Adrenal gland (tissue), 12 donors: ENCODE results near the gene ZNF837. TPM values are rescaled to one million over a fixed set of nuclear protein-coding genes. Genes with fewer than 3 reads are reported as not detected.

Experiments used
- DNase-seq, 7 donors: peaks; one replicate each; pipeline ENCODE4 v3.0.0-alpha.2; 2019 to 2020
- H3K27ac ChIP-seq, 5 donors: fragments of 200-600 bp; sonication (generic) in 4 of 5; 1 replicate in 3 of 5; 2 replicates in 2 of 5; pipeline versions ENCODE4 v1.5.1 to v1.8.0; 2016 to 2020; ENCODE audit warnings: mild to moderate bottlenecking in 1 of 5
- H3K27me3 ChIP-seq: fragments of 200-600 bp; 2 replicates; pipeline ENCODE4 v1.8.0; 2021
- H3K36me3 ChIP-seq, 2 donors: fragments of 200-600 bp; replicated peaks in 1 of 2; 1 replicate in 1 of 2; 2 replicates in 1 of 2; pipeline versions ENCODE4 v1.5.1 to v1.8.0; 2018 to 2022
- H3K4me1 ChIP-seq, 2 donors: fragments of 200-600 bp; replicated peaks in 1 of 2; 1 replicate in 1 of 2; 2 replicates in 1 of 2; pipeline versions ENCODE4 v1.5.1 to v1.8.0; 2018 to 2021
- H3K4me3 ChIP-seq, 4 donors: fragments of 200-600 bp; sonication (generic) in 3 of 4; one replicate each; pipeline ENCODE4 v1.5.1; 2016 to 2018
- H3K9me3 ChIP-seq, 3 donors: fragments of 200-600 bp; sonication (generic) in 1 of 3; replicated peaks in 1 of 3; 1 replicate in 2 of 3; 2 replicates in 1 of 3; pipeline versions ENCODE4 v1.5.1 to v1.8.0; 2016 to 2021
- POLR2A ChIP-seq, 2 donors: fragments of 450-650 bp; IDR thresholded peaks; one replicate each; pipeline ENCODE4 v1.6.1; 2017; ENCODE audit warnings: antibody characterized with exemption in 2 of 2, mild to moderate bottlenecking in 2 of 2, moderate library complexity in 1 of 2
- WGBS, 4 donors: extraction: QIAGEN DNeasy Blood & Tissue Kit in 2 of 4; methylation state at CpG; one replicate each; pipeline versions ENCODE4 v1.1.5 to v1.1.7; 2013 to 2017; 5-methylcytosine and 5-hydroxymethylcytosine counted together
- intact Hi-C, 2 donors: fragments of 100-400 bp; cut with DNase I; formaldehyde crosslinking; loops; one replicate each; pipeline versions ENCODE4 v1.14.1 to v1.15.0; 2022 to 2023
- polyA plus RNA-seq, 3 donors: library from polyadenylated mRNA; stranded (reverse); fragments of 200-250 nt in 2 of 3; fragments of 350-450 nt in 1 of 3; fragmentation: Illumina TruSeq in 1 of 3; extraction: RNeasy Lipid Tissue Mini Kit (QIAGEN cat#74804) in 1 of 3; gene quantifications; one replicate each; pipeline ENCODE4 v1.2.3, GENCODE V29; 2013 to 2014
- total RNA-seq, 9 donors: library from RNA; depleted of rRNA in 4 of 9; stranded (reverse); fragments of >200 nt in 4 of 9; fragments of 120-200 nt in 1 of 9; fragmentation: NEBNext Ultra II Directional in 1 of 9; extraction: Animal tissue kit (Norgen Biotek cat#: 25700) in 1 of 9; gene quantifications; one replicate each; pipeline versions ENCODE4 v1.1.0 to v1.2.4, GENCODE V29; 2013 to 2023
- TF ChIP-seq, protein P1 (sequence below), 6 experiments: fragments of 450-650 bp in 4 of 6; fragments of 200-600 bp in 2 of 6; sonication (generic) in 1 of 6; IDR thresholded peaks; 1 replicate in 5 of 6; 2 replicates in 1 of 6; pipeline versions ENCODE4 v1.5.1 to v1.8.0; 2016 to 2021; ENCODE audit warnings: antibody characterized with exemption in 6 of 6, mild to moderate bottlenecking in 2 of 6, moderate library complexity in 1 of 6
- donor health status: healthy with polysubstance abuse.
- donor health status: Bipolar disorder and iron deficiency.
- donor health status: DM: yes; HTN: yes; CAD: no.
- donor health status: DM: no; HTN: no; CAD: no.
- donor health status: DM: no; HTN: no; CAD: no.
- donor health status: DM: yes; HTN: yes; CAD: no.

ZNF837 gene
- total and polyA plus RNA-seq, 12 donors: 0.09 to 10.5 (median 4.6) TPM

GRCh38 chr19:58355908-58356765 lies 24.7 kb downstream of the ZNF837 start:
- Histone ChIP-seq H3K27ac (no peak overlapping the region), H3K4me3 (peak overlapping the region in 1 of 4 donors; percentile 22), H3K9me3 (no peaks in the 10 kb centered on the region), H3K36me3 (no peaks in the 10 kb centered on the region), H3K27me3 (peaks cover 25% of the 10 kb centered on the region), H3K4me1 (peaks cover 0 to 9% of the 10 kb centered on the region in 2 donors)
- DNase-seq: no peak
- intact Hi-C loops: no loop called here
- TF ChIP-seq POLR2A (IDR thresholded peaks at IDR 0.05): no peak
- TF ChIP-seq, protein P1, sequence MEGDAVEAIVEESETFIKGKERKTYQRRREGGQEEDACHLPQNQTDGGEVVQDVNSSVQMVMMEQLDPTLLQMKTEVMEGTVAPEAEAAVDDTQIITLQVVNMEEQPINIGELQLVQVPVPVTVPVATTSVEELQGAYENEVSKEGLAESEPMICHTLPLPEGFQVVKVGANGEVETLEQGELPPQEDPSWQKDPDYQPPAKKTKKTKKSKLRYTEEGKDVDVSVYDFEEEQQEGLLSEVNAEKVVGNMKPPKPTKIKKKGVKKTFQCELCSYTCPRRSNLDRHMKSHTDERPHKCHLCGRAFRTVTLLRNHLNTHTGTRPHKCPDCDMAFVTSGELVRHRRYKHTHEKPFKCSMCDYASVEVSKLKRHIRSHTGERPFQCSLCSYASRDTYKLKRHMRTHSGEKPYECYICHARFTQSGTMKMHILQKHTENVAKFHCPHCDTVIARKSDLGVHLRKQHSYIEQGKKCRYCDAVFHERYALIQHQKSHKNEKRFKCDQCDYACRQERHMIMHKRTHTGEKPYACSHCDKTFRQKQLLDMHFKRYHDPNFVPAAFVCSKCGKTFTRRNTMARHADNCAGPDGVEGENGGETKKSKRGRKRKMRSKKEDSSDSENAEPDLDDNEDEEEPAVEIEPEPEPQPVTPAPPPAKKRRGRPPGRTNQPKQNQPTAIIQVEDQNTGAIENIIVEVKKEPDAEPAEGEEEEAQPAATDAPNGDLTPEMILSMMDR (IDR thresholded peaks at IDR 0.05): no peak
- 5 to 19% (median 14%) methylated on average over 18 to 94 of the region's 94 CpGs for WGBS, 4 donors

DNA sequence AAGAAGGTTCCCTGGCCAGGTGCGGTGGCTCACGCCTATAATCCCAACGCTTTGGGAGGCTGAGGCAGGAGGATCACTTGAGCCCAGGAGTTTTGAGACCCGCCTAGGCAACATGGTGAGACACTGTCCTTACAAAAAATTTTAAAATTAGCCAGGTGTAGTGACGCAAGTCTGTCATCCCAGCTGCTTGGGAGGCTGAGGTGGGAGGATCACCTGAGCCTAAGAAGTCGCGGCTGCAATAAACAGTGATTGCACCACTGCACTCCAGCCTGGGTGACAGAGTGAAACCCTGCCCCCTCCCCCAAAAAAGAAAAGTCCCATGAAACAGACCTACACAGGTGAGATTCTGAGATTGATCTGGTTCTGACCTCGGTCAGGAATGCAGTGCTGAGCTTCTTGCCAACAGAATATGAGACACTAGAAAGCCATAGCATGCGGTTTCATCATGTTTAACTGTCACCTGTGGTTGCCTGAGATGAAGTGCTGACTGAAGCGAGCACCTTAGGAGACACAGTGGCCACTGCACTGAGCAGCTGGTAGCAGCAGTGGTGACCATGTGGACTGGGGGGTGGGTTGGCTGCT lies 25.5 kb downstream of the ZNF837 start:
- WGBS, 4 donors: 86 to 93% (median 89%) methylated on average over 9 to 10 of the region's 10 CpGs

GRCh38 chr19:58354478-58355030 lies 26.3 kb downstream of the ZNF837 start:
- H3K4me1 ChIP-seq: peaks cover 9 to 18% of the 10 kb centered on the region in 2 donors
- no peak for DNase-seq
- H3K9me3 ChIP-seq: no peaks in the 10 kb centered on the region
- 74 to 79% (median 76%) methylated on average over 6 of the region's 6 CpGs for WGBS, 4 donors
- H3K4me3 ChIP-seq: no peak overlapping the region
- peaks cover 36% of the 10 kb centered on the region for H3K27me3 ChIP-seq
- H3K27ac ChIP-seq: no peak overlapping the region
- no peaks in the 10 kb centered on the region for H3K36me3 ChIP-seq
- intact Hi-C loops: no loop called here
- TF ChIP-seq, protein P1 (IDR thresholded peaks at IDR 0.05): no peak
- no peak for TF ChIP-seq POLR2A (IDR thresholded peaks at IDR 0.05)

More for the DNA sequence above, 25.5 kb downstream of the ZNF837 start:
- DNase-seq: no peak
- peaks cover 2 to 13% of the 10 kb centered on the region in 2 donors for H3K4me1 ChIP-seq
- H3K27ac ChIP-seq: no peak overlapping the region
- H3K4me3 ChIP-seq: no peak overlapping the region
- H3K27me3 ChIP-seq: peaks cover 29% of the 10 kb centered on the region
- intact Hi-C loops: no loop called here
- H3K36me3 ChIP-seq: no peaks in the 10 kb centered on the region
- no peaks in the 10 kb centered on the region for H3K9me3 ChIP-seq
- TF ChIP-seq, protein P1 (IDR thresholded peaks at IDR 0.05): no peak
- TF ChIP-seq POLR2A (IDR thresholded peaks at IDR 0.05): no peak

- H3K4me3 ChIP-seq: no peak overlapping the region
- peaks cover 9 to 18% of the 10 kb centered on the region in 2 donors for H3K4me1 ChIP-seq
- H3K9me3 ChIP-seq: no peaks in the 10 kb centered on the region
- no peak for DNase-seq
- no peak overlapping the region for H3K27ac ChIP-seq
- no peak for TF ChIP-seq POLR2A (IDR thresholded peaks at IDR 0.05)
- TF ChIP-seq, protein P1 (IDR thresholded peaks at IDR 0.05): no peak
- H3K27me3 ChIP-seq: peaks cover 37% of the 10 kb centered on the region
- WGBS, 4 donors: 83 to 88% (median 84%) methylated on average over 14 to 15 of the region's 15 CpGs
- H3K36me3 ChIP-seq: no peaks in the 10 kb centered on the region
- intact Hi-C loops: no loop called here
Measured at GRCh38 chr19:58353717-58354477, 26.9 kb downstream of the ZNF837 start.
